Breast epithelium (tissue), 3 donors: ENCODE measurements around the gene ADARB1.

Source experiments
- POLR2A ChIP-seq: fragments of 450-650 bp; IDR thresholded peaks from one replicate; pipeline ENCODE4 v1.6.1; 2016; ENCODE audit warnings: antibody characterized with exemption, mild to moderate bottlenecking, moderate library complexity
- POLR2AphosphoS5 ChIP-seq, 3 donors: sonication (generic); formaldehyde crosslinking; IDR thresholded peaks; one replicate each; pipeline ENCODE4 v1.6.1; 2017; ENCODE audit warnings: antibody characterized with exemption in 3 of 3
- TF ChIP-seq, protein P1 (sequence below), 3 donors: fragments of 450-650 bp; IDR thresholded peaks; one replicate each; pipeline ENCODE4 v1.5.1; 2016 to 2017; ENCODE audit warnings: antibody characterized with exemption in 3 of 3, mild to moderate bottlenecking in 3 of 3, moderate library complexity in 3 of 3

DNA sequence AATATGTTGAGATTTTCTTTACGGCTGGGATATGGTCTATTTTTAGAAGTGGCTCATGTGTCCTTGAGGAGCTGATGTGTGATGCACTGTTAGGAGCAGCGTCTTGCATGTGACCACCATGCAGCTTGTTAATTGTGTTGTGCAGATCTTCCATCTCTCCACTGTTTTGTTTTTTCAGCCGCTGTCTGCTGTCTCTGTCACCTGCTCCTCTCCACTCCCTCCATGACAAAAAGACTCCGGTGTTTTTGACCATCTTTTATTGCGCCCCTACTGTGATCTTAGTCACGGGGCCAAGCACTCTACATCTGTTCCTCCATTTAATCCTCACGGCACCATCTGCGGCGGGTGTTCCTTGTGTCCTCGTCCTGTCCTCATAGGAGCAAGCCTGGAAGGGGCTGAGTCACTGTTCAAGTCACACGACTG lies 51.8 kb downstream of the ADARB1 start:
- TF ChIP-seq POLR2A (no peak), POLR2AphosphoS5 (IDR thresholded peaks at IDR 0.05) (no peak)
- TF ChIP-seq, protein P1, sequence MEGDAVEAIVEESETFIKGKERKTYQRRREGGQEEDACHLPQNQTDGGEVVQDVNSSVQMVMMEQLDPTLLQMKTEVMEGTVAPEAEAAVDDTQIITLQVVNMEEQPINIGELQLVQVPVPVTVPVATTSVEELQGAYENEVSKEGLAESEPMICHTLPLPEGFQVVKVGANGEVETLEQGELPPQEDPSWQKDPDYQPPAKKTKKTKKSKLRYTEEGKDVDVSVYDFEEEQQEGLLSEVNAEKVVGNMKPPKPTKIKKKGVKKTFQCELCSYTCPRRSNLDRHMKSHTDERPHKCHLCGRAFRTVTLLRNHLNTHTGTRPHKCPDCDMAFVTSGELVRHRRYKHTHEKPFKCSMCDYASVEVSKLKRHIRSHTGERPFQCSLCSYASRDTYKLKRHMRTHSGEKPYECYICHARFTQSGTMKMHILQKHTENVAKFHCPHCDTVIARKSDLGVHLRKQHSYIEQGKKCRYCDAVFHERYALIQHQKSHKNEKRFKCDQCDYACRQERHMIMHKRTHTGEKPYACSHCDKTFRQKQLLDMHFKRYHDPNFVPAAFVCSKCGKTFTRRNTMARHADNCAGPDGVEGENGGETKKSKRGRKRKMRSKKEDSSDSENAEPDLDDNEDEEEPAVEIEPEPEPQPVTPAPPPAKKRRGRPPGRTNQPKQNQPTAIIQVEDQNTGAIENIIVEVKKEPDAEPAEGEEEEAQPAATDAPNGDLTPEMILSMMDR (IDR thresholded peaks at IDR 0.05) = no peak
